Testis (tissue), 2 donors: ENCODE results near the gene MAGEA1.
"Not testable (repeated sequence)": the region's sequence is repeated elsewhere in the genome, so short reads cannot be mapped to it uniquely, and the experiment has no call there.

Experiments
- POLR2A ChIP-seq: fragments of 450-650 bp; IDR thresholded peaks from one replicate; pipeline ENCODE4 v1.6.1; 2017; ENCODE audit warnings: antibody characterized with exemption, mild to moderate bottlenecking, moderate library complexity
- TF ChIP-seq, protein P1 (sequence below), 3 experiments: fragments of 450-650 bp in 2 of 3; fragments of 200-600 bp in 1 of 3; sonication (generic) in 1 of 3; IDR thresholded peaks; one replicate each; pipeline ENCODE4 v1.5.1; 2016 to 2019; ENCODE audit warnings: antibody characterized with exemption in 3 of 3, mild to moderate bottlenecking in 2 of 3, moderate library complexity in 1 of 3

DNA sequence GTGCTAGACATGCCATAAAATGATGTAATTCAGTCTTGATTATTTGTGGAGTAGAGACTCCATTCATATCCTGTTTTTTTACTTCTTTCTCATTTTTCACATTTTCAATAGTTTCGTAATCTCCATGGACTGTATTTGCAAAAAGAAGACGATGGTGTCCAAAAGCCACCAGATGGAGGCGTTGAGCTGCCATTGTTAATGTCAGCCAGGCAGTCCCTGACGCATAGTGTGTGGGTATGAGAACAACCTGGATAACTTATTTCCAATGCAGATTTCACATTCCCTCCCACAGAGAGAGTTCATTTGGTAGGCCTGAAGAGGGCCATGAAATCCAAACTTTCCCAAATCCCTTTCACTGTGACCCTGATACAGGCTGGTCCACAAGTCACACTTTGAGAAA is 40.0 kb upstream of the MAGEA1 start:
- TF ChIP-seq, protein P1, sequence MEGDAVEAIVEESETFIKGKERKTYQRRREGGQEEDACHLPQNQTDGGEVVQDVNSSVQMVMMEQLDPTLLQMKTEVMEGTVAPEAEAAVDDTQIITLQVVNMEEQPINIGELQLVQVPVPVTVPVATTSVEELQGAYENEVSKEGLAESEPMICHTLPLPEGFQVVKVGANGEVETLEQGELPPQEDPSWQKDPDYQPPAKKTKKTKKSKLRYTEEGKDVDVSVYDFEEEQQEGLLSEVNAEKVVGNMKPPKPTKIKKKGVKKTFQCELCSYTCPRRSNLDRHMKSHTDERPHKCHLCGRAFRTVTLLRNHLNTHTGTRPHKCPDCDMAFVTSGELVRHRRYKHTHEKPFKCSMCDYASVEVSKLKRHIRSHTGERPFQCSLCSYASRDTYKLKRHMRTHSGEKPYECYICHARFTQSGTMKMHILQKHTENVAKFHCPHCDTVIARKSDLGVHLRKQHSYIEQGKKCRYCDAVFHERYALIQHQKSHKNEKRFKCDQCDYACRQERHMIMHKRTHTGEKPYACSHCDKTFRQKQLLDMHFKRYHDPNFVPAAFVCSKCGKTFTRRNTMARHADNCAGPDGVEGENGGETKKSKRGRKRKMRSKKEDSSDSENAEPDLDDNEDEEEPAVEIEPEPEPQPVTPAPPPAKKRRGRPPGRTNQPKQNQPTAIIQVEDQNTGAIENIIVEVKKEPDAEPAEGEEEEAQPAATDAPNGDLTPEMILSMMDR (IDR thresholded peaks at IDR 0.05) = not testable (repeated sequence)
- TF ChIP-seq POLR2A = not testable (repeated sequence)
